ENCODE results near the gene ACSBG1.

GRCh38 chr15:78225783-78226541 is 8.4 kb downstream of the ACSBG1 start:
- TF ChIP-seq CTCF (IDR thresholded peaks at IDR 0.05) (no peak), POLR2A (IDR thresholded peaks at IDR 0.05) (no peak), EP300 (IDR thresholded peaks at IDR 0.05) (no peak), POLR2AphosphoS5 (IDR thresholded peaks at IDR 0.05) (no peak)
